SK-N-SH (cell line): ENCODE measurements around the gene MON1B.

ENCODE experiments used
- CHD2 ChIP-seq: fragments of 150-350 bp; IDR thresholded peaks from 2 replicates; pipeline ENCODE4 v1.6.1; 2018; ENCODE audit warnings: low read length; ENCODE audit not compliant: partially characterized antibody
- NFIC ChIP-seq: IDR thresholded peaks from 2 replicates; pipeline ENCODE4 v1.4.0; 2012; ENCODE audit warnings: borderline replicate concordance
- POLR2AphosphoS5 ChIP-seq: IDR thresholded peaks from 2 replicates; pipeline ENCODE4 v1.6.1; 2012; ENCODE audit warnings: low read depth, low read length
- TF ChIP-seq, protein P1 (sequence below): fragments of 200-600 bp; sonication (generic); IDR thresholded peaks from 2 replicates; pipeline ENCODE4 v1.6.1; 2017; ENCODE audit warnings: antibody characterized with exemption, mild to moderate bottlenecking, moderate library complexity
- TF ChIP-seq, protein P2 (sequence below): fragments of 150-350 bp; IDR thresholded peaks from 2 replicates; pipeline ENCODE4 v1.6.1; 2017; ENCODE audit warnings: antibody characterized with exemption, low read length, low read depth, borderline replicate concordance
- TF ChIP-seq, protein P3 (sequence below): IDR thresholded peaks from 2 replicates; pipeline ENCODE4; 2012

DNA sequence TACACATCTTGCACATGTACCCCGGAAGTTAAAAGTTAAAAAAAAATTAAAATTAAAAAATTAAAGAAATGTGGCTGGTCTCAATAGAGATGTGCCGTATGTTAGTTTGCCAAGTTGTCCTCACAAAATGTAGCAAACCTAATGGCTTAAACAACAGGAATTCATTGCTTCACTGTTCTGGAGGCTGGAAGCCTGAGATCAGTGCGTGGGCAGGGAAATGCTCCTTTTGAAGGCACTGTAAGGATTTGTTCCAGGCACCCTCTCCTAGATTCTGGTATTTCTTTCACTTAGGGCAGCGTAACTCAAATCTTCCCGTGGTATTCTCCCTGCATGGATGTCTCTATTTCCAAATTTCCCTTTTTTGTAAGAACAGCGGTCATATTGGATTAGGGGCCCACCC is 32.7 kb upstream of the MON1B start:
- TF ChIP-seq, protein P1, sequence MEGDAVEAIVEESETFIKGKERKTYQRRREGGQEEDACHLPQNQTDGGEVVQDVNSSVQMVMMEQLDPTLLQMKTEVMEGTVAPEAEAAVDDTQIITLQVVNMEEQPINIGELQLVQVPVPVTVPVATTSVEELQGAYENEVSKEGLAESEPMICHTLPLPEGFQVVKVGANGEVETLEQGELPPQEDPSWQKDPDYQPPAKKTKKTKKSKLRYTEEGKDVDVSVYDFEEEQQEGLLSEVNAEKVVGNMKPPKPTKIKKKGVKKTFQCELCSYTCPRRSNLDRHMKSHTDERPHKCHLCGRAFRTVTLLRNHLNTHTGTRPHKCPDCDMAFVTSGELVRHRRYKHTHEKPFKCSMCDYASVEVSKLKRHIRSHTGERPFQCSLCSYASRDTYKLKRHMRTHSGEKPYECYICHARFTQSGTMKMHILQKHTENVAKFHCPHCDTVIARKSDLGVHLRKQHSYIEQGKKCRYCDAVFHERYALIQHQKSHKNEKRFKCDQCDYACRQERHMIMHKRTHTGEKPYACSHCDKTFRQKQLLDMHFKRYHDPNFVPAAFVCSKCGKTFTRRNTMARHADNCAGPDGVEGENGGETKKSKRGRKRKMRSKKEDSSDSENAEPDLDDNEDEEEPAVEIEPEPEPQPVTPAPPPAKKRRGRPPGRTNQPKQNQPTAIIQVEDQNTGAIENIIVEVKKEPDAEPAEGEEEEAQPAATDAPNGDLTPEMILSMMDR: no peak
- TF ChIP-seq POLR2AphosphoS5 (no peak), NFIC (no peak), CHD2 (no peak)
- TF ChIP-seq, protein P2, sequence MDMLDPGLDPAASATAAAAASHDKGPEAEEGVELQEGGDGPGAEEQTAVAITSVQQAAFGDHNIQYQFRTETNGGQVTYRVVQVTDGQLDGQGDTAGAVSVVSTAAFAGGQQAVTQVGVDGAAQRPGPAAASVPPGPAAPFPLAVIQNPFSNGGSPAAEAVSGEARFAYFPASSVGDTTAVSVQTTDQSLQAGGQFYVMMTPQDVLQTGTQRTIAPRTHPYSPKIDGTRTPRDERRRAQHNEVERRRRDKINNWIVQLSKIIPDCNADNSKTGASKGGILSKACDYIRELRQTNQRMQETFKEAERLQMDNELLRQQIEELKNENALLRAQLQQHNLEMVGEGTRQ: no peak
- TF ChIP-seq, protein P3, sequence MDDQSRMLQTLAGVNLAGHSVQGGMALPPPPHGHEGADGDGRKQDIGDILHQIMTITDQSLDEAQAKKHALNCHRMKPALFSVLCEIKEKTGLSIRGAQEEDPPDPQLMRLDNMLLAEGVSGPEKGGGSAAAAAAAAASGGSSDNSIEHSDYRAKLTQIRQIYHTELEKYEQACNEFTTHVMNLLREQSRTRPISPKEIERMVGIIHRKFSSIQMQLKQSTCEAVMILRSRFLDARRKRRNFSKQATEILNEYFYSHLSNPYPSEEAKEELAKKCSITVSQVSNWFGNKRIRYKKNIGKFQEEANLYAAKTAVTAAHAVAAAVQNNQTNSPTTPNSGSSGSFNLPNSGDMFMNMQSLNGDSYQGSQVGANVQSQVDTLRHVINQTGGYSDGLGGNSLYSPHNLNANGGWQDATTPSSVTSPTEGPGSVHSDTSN: no peak
